Fibroblast of skin of left quadriceps (primary cell): Measurements from ENCODE around the gene PHF1.
A peak's percentile ranks its signal among the peaks of the same experiment; 100 is the strongest.

Experiments
- DNase-seq, 2 experiments: peaks; one replicate each; pipeline ENCODE4 v3.0.0-alpha.2; 2013; ENCODE audit warnings: low read depth in 2 of 2

The PHF1 gene

GRCh38 chr6:33453393-33454008 lies 42.7 kb downstream of the PHF1 start:
- DNase-seq, result no peak

- DNase-seq, result peak; percentile 86 to 88
These were observed 43.5 kb downstream of the PHF1 start, which contains the start of gene ZBTB9 for GRCh38 chr6:33454009-33454946. Gene ZBTB9, plus strand, starts transcription at chr6:33454576. Its CDS starts 525 bp downstream, at chr6:33455101.

GRCh38 chr6:33455051-33455450 lies 44.2 kb downstream of the PHF1 start:
- no peak for DNase-seq

GRCh38 chr6:33456156-33456555 lies 45.3 kb downstream of the PHF1 start:
- DNase-seq, result no peak

GRCh38 chr6:33458676-33459075 lies 47.9 kb downstream of the PHF1 start:
- no peak for DNase-seq

- DNase-seq, result no peak
These were observed 48.4 kb downstream of the PHF1 start for GRCh38 chr6:33459226-33459625.
